HUES6 (cell line): ENCODE measurements around the gene CIB4.

ENCODE experiments used
- H3K27ac ChIP-seq: 2 replicates; pipeline ENCODE4 v1.7.0; 2013; ENCODE audit warnings: low read depth, mild to moderate bottlenecking, low read length, inconsistent platforms
- H3K27me3 ChIP-seq: 2 replicates; pipeline ENCODE4 v1.6.1; 2013; ENCODE audit warnings: low read length; ENCODE audit not compliant: control insufficient read depth, insufficient read depth
- H3K36me3 ChIP-seq: 2 replicates; pipeline ENCODE4 v1.6.1; 2013; ENCODE audit warnings: low read length; ENCODE audit not compliant: control insufficient read depth, insufficient read depth
- H3K4me1 ChIP-seq: 2 replicates; pipeline ENCODE4 v1.6.1; 2013; ENCODE audit warnings: low read length; ENCODE audit not compliant: control insufficient read depth, insufficient read depth
- H3K4me3 ChIP-seq: 2 replicates; pipeline ENCODE4 v1.5.1; 2013; ENCODE audit warnings: low read depth, low read length
- H3K9ac ChIP-seq: one replicate; pipeline ENCODE4 v1.6.1; 2013; ENCODE audit warnings: mild to moderate bottlenecking, low read length
- H3K9me3 ChIP-seq: 2 replicates; pipeline ENCODE4 v1.6.1; 2013; ENCODE audit warnings: low read depth, low read length; ENCODE audit not compliant: control insufficient read depth, insufficient read depth

CIB4 gene

DNA sequence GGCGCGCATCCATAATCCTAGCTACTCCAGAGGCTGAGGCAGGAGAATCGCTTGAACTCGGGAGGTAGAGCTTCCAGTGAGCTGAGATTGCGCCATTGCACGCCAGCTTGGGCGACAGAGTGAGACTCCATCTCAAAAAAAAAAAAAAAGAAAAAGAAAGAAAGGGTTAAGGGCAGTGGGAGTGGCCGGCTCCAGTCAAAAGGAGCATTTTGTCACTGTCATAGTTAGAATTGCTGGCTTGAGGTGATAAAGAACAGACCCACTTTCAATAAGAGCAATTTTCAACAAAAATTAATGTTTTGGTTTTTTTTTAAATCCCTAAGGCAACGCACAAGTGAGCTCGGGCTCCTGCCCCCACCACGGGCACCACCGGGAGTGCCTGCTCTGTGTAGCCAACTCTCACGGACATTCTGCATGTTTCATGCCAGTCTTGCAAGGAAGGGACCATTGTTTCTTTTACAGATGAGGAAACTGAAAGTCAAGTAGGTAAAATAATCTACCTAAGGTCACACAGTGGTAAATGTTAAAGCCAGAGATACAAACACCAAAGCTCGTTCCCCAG, 8.5 kb downstream of the CIB4 start:
- no peaks in the 10 kb centered on the region for H3K36me3 ChIP-seq
- H3K9ac ChIP-seq, result no peak overlapping the region
- no peaks in the 10 kb centered on the region for H3K9me3 ChIP-seq
- no peak overlapping the region for H3K4me3 ChIP-seq
- H3K27me3 ChIP-seq, result no peaks in the 10 kb centered on the region
- no peak overlapping the region for H3K27ac ChIP-seq
- peaks cover 15% of the 10 kb centered on the region; the same call in 1 of the 2 replicates for H3K4me1 ChIP-seq

DNA sequence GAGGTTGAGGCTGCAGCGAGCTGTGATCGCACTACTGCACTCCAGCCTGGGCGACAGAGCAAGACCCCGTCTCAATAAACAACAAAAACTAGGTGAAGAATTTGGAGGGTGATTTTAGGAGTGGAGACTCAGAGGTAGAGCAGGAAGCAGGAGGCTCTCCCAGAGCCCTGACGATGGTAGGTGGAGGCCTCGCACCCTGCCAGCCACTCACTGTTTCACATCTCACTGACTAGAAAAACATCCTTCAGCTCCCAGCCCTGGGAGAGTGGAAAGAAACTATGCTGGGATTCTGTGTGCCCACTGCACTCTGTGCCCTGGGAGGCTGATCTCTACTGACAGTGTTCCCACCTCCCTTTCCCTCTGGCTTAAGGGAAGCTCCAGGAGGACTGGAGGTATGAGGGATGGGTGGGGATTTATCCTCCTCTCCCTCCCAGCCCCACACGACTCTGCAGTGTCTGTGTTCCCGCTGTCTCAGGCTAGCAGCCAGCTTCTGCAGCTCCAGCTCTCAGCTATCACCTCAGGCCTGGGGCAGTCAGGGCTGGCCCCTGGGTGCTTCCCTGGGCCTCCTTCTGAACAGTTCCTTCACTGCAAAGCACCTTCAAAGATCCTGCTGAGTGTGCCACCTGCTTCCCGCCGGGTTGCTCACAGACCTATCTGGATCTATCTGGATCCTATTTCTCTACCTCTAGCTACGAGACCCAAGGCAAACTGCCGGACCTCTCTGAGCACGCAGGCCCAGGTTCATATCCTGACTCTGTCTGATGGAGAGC, 9.6 kb downstream of the CIB4 start:
- H3K36me3 ChIP-seq, result no peaks in the 10 kb centered on the region
- no peaks in the 10 kb centered on the region for H3K27me3 ChIP-seq
- H3K27ac ChIP-seq, result no peak overlapping the region
- no peaks in the 10 kb centered on the region for H3K9me3 ChIP-seq
- H3K4me3 ChIP-seq, result no peak overlapping the region
- peaks cover 10% of the 10 kb centered on the region; the same call in 1 of the 2 replicates for H3K4me1 ChIP-seq
- no peak overlapping the region for H3K9ac ChIP-seq

DNA sequence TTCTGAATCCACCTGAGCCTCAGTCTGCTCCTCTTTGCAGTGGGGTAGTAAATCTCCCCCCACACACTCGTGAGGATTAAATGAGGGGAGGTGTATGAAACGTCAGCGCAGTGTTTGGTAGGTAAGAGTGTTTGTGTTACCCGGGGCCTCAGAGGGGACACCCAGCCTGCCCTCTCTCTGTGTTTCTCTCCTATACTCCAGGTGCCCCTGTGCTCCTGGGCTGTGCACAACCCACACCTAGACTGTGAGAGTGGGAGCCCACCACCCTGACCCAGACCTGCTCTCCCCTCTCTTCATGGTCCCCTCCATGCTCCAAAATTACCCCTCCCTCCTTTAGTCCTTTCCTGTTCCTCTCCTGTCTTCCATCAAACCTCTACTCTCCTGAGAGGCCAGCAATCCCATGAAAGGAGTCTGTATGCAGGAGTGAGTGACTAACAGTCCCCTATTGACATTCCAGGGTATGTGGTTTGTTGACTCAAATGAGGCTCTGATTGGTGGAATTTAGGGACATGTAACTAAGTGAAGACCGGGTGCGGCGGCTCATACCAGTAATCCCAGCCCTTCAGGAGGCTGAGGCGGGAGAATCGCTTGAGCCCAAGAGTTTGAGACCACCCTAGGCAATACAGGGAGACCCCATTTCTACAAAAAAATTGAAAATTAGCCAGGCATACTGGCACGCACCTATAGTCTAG, 10.4 kb downstream of the CIB4 start:
- Histone ChIP-seq H3K27ac (no peak overlapping the region), H3K36me3 (no peaks in the 10 kb centered on the region), H3K27me3 (no peaks in the 10 kb centered on the region), H3K9ac (no peak overlapping the region), H3K4me3 (no peak overlapping the region), H3K9me3 (no peaks in the 10 kb centered on the region), H3K4me1 (peaks cover 8% of the 10 kb centered on the region; the same call in 1 of the 2 replicates)

DNA sequence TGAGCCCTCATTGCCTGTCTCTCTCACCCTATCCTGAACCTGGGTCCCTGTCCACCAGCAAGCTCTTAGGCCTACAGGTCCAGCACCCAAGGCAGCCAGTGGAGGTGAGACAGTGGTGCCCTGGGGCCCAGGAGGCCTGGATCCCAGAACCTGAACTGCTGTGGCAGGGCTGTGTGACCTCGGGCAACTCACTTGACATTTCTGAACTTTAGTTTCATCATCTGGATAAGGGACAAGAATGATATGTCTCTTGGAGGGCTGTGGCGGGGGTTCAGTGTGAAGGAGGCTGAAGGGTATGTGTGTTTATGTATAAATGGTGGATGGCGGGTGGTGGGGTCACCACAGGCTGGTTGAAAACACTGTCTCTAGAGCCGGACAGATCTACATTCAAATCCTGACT, 10.9 kb downstream of the CIB4 start:
- no peaks in the 10 kb centered on the region for H3K9me3 ChIP-seq
- no peak overlapping the region for H3K27ac ChIP-seq
- peaks cover 8% of the 10 kb centered on the region; the same call in 1 of the 2 replicates for H3K4me1 ChIP-seq
- H3K27me3 ChIP-seq, result no peaks in the 10 kb centered on the region
- no peak overlapping the region for H3K9ac ChIP-seq
- H3K4me3 ChIP-seq, result no peak overlapping the region
- no peaks in the 10 kb centered on the region for H3K36me3 ChIP-seq

DNA sequence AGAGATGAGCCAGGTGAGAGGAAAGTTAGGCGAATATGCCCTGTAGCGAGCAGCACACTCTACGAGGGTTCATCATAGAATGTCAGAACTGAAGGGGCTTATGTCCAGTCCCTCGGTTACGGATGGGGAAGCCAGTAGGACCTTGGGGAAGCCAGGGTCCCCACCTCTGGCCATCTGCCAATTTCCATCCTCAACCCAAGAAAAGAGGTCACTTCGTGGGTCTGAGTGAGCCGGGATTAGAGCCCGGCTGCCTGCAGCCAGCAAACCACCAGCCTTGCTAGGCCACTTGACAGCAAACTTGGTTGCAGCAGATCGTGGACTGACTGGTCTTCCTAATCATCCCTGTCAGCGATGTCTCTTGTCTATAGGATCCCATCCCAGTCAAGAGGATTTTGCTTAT, 11.4 kb downstream of the CIB4 start:
- no peaks in the 10 kb centered on the region for H3K36me3 ChIP-seq
- peaks cover 8% of the 10 kb centered on the region; the same call in 1 of the 2 replicates for H3K4me1 ChIP-seq
- H3K27ac ChIP-seq, result no peak overlapping the region
- H3K27me3 ChIP-seq, result no peaks in the 10 kb centered on the region
- no peak overlapping the region for H3K4me3 ChIP-seq
- H3K9me3 ChIP-seq, result no peaks in the 10 kb centered on the region
- H3K9ac ChIP-seq, result no peak overlapping the region

DNA sequence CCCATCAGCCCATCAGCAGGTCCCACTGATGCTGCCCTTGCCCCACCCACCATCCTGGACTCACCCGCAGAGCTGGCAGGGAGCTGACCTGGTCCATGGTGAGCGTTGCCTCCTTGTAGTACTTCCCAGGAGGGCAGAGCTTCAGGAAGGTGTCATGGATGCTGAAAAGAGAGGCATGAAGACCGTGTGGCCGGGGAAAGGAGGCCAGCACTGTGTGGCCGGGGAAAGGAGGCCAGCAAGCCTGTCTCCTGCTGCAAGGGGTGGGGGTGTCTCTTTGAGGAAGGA, 11.9 kb downstream of the CIB4 start:
- Histone ChIP-seq H3K27me3 (no peaks in the 10 kb centered on the region), H3K9ac (no peak overlapping the region), H3K4me3 (no peak overlapping the region), H3K4me1 (peaks cover 8% of the 10 kb centered on the region; the same call in 1 of the 2 replicates), H3K36me3 (no peaks in the 10 kb centered on the region), H3K9me3 (no peaks in the 10 kb centered on the region), H3K27ac (no peak overlapping the region)

DNA sequence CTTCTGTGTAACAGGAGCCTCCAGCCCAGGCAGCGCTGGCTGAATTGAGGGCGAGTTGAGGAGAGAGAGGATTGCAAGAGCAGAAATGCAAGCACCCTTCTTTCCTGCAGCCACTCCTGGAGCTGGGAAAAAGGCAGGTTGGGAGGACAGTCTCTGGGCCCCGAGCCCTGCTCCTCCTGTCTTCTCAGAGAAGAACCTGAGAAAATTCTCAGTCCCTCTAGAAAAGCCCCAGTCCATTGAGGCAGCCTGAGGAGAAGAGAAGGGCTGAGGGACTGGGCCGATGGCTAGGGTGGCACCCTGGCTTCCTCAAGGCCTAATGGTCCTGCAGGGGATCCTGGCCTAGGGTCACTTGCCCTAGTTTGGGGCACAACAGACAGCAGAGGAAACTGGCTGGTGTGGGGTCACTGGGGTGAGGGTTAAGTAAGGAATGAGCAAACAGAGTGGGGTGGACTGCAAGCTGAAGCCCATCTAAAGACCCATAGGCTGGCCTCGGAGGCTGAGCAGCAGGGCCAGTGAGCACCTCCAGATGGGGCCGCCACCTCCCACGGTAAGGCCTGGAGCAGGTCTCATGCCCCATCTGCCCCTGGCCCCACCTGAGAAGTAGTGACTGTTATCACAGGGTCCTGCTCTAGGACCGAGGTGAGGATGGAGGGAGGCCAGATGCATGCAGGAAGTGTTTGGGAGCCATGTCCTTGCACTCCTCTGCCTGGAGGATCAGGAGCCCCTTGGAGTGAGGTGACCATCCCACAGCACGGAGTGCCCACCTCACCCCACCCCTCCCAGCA, 12.4 kb downstream of the CIB4 start:
- H3K27me3 ChIP-seq, result no peaks in the 10 kb centered on the region

DNA sequence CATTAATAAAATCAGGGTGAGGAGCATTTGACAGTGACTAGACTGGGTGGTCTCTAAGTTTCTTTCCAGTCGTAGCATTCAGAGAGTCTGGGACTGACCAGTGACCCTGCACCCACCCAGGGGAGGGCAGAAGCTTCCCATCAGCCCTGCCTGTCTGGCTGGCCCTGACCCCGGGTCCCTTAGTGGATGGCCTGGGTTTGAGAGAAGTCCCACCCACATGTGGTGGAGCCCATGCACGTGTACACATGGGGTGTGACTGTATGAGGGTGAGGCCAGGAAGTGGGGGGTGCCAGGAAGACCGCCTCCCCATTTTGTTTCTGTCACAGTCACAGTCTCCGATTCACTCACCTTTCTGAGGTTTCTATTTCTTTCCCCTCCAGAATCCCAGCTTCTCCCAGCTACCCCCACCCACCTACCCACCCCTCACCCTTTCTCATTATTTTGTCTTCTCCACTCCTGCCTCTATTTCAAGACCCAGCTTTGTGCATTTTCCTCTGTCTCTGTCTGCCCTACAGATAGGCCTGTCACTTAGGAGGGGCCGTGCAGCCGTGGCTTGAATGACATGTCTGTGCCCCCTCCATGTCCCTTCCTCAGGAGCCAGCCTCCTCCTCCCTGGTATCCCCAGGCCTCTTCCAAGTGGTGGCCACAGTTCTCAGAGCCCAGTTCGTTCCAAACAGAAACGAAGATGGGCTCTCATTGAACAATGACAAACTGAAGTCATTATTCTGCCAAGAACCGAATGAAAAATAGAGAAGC, 13.6 kb downstream of the CIB4 start:
- Histone ChIP-seq H3K9me3 (no peaks in the 10 kb centered on the region), H3K4me3 (no peak overlapping the region), H3K36me3 (no peaks in the 10 kb centered on the region), H3K27me3 (no peaks in the 10 kb centered on the region), H3K27ac (no peak overlapping the region), H3K4me1 (peaks cover 16% of the 10 kb centered on the region), H3K9ac (no peak overlapping the region)

More for the DNA sequence above, 12.4 kb downstream of the CIB4 start:
- Histone ChIP-seq H3K9me3 (no peaks in the 10 kb centered on the region), H3K9ac (no peak overlapping the region), H3K4me1 (peaks cover 11% of the 10 kb centered on the region; the same call in 1 of the 2 replicates), H3K4me3 (no peak overlapping the region), H3K27ac (no peak overlapping the region), H3K36me3 (no peaks in the 10 kb centered on the region)

DNA sequence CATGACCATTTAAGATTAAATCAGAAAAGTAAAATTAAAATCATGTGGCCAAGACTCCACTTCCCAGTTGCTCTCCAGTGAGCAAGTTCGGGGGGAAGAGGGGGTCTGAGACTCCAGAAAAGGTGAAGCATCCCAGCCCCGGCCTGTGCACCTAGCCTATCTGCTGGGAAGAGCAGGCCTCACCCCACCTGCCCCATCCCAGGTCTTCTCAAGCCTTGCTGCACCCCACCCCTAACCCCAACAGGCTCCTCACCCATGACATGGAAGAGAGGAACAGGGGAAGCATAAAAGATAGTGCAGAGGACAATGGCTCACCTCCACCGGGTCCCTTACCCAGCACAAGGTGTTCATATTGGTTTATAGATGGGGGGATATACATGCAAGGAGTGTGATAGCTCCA, 14.6 kb downstream of the CIB4 start:
- Histone ChIP-seq H3K27ac (no peak overlapping the region), H3K36me3 (no peaks in the 10 kb centered on the region), H3K9me3 (no peaks in the 10 kb centered on the region), H3K9ac (no peak overlapping the region), H3K4me1 (peaks cover 13% of the 10 kb centered on the region), H3K4me3 (no peak overlapping the region), H3K27me3 (no peaks in the 10 kb centered on the region)
